GM12892 (cell line): ENCODE measurements around the gene NFIX.
"Not testable (repeated sequence)": the region's sequence is repeated elsewhere in the genome, so short reads cannot be mapped to it uniquely, and the experiment has no call there.

Source experiments
- DNase-seq: peaks from one replicate; pipeline ENCODE4 v3.0.0; 2011; ENCODE audit not compliant: insufficient read length
- FAIRE-seq: peaks from 2 replicates; lab custom pipeline; 2011; peaks lifted over from hg19 to GRCh38; lab: Jason Lieb, UNC
- POLR2A ChIP-seq: IDR thresholded peaks from 2 replicates; pipeline ENCODE4 v1.6.1; 2011; ENCODE audit warnings: low read depth, low read length, control low read depth
- POLR2AphosphoS5 ChIP-seq: IDR thresholded peaks from 2 replicates; pipeline ENCODE4 v1.6.1; 2011; ENCODE audit warnings: low read depth, low read length, control low read depth
- TAF1 ChIP-seq: IDR thresholded peaks from 2 replicates; pipeline ENCODE4 v1.6.1; 2011; ENCODE audit warnings: low read depth, mild to moderate bottlenecking, control low read depth, low read length, borderline replicate concordance

NFIX gene

GRCh38 chr19:12967907-12968306 is 27.4 kb upstream of the NFIX start:
- no peak for TF ChIP-seq TAF1
- no peak for TF ChIP-seq POLR2A
- no peak for TF ChIP-seq POLR2AphosphoS5
- FAIRE-seq (no peak), DNase-seq (no peak)

- FAIRE-seq (no peak), DNase-seq (no peak)
- no peak for TF ChIP-seq TAF1
These were observed 25.8 kb upstream of the NFIX start, which contains the start of gene DAND5 for GRCh38 chr19:12969292-12969988. TSS of gene DAND5 (plus strand) at chr19:12969576. CDS start at chr19:12969661, 85 bp downstream.

- TF ChIP-seq POLR2A (no peak), POLR2AphosphoS5 (no peak)
- no peak for FAIRE-seq
These were observed 25.0 kb upstream of the NFIX start for GRCh38 chr19:12970070-12970820.

GRCh38 chr19:12973236-12973635 is 22.0 kb upstream of the NFIX start:
- TF ChIP-seq POLR2AphosphoS5: no peak
- TF ChIP-seq POLR2A: no peak
- TF ChIP-seq TAF1: no peak
- no peak for DNase-seq
- FAIRE-seq: no peak

More at GRCh38 chr19:12970070-12970820, 25.0 kb upstream of the NFIX start:
- no peak for DNase-seq

- FAIRE-seq: no peak
These were observed 20.7 kb upstream of the NFIX start for GRCh38 chr19:12974301-12975220.

GRCh38 chr19:12975221-12975741 is 20.0 kb upstream of the NFIX start:
- DNase-seq: no peak
- FAIRE-seq: no peak
- TF ChIP-seq POLR2AphosphoS5 (no peak), POLR2A (no peak), TAF1 (no peak)

More at GRCh38 chr19:12974301-12975220, 20.7 kb upstream of the NFIX start:
- no peak for TF ChIP-seq POLR2A
- no peak for TF ChIP-seq TAF1
- no peak for TF ChIP-seq POLR2AphosphoS5
- DNase-seq: no peak

GRCh38 chr19:12976109-12976508 is 19.2 kb upstream of the NFIX start:
- not testable (repeated sequence) for DNase-seq, FAIRE-seq

- DNase-seq (no peak), FAIRE-seq (no peak)
- TF ChIP-seq TAF1: no peak
- TF ChIP-seq POLR2AphosphoS5: no peak
- TF ChIP-seq POLR2A: no peak
These were observed 15.3 kb upstream of the NFIX start for GRCh38 chr19:12979974-12980373.

GRCh38 chr19:12982648-12983047 is 12.6 kb upstream of the NFIX start:
- TF ChIP-seq TAF1 (no peak), POLR2A (no peak), POLR2AphosphoS5 (no peak)
- FAIRE-seq: no peak
- no peak for DNase-seq

GRCh38 chr19:12983091-12983490 is 12.2 kb upstream of the NFIX start:
- DNase-seq (no peak), FAIRE-seq (no peak)
- TF ChIP-seq POLR2AphosphoS5 (no peak), TAF1 (no peak), POLR2A (no peak)

GRCh38 chr19:12983542-12984142 is 11.6 kb upstream of the NFIX start:
- DNase-seq (peak; percentile 85), FAIRE-seq (peak; percentile 95)
- TF ChIP-seq POLR2AphosphoS5 (no peak), POLR2A (no peak), TAF1 (no peak)
